K562 (cell line): Measurements from ENCODE around the gene ZSCAN12. TPM values are rescaled to one million over a fixed set of nuclear protein-coding genes. Genes with fewer than 3 reads are reported as not detected.

Source experiments
- CCAR2 ChIP-seq: fragments of 200-400 bp; formaldehyde crosslinking; IDR thresholded peaks from 2 replicates; pipeline ENCODE4 v1.6.1; 2017; ENCODE audit warnings: mild to moderate bottlenecking, low read depth, low read length
- CUX1 ChIP-seq: fragments of 200-800 bp; sonication (Bioruptor generic); IDR thresholded peaks from 2 replicates; pipeline ENCODE4 v1.6.1; 2016; ENCODE audit warnings: missing genetic modification characterization, missing compliant biosample characterization
- ESRRA ChIP-seq: fragments of 450-650 bp; IDR thresholded peaks from 2 replicates; pipeline ENCODE4 v1.6.1; 2014; ENCODE audit warnings: low read depth, mild to moderate bottlenecking, moderate library complexity, borderline replicate concordance
- EWSR1 ChIP-seq: fragments of 450-650 bp; IDR thresholded peaks from 2 replicates; pipeline ENCODE4 v1.6.1; 2018; ENCODE audit warnings: borderline replicate concordance, mild to moderate bottlenecking, low read depth, moderate library complexity; ENCODE audit not compliant: partially characterized antibody
- EZH2 ChIP-seq: IDR thresholded peaks from 2 replicates; pipeline ENCODE4 v1.6.1; 2012; ENCODE audit warnings: low read depth, mild to moderate bottlenecking, inconsistent platforms, low read length, borderline replicate concordance
- JUNB ChIP-seq: fragments of 450-650 bp; formaldehyde crosslinking; conservative IDR thresholded peaks from 2 replicates; pipeline ENCODE4 v1.4.0; 2020; ENCODE audit warnings: mild to moderate bottlenecking
- MIER1 ChIP-seq: fragments of 450-650 bp; IDR thresholded peaks from 2 replicates; pipeline ENCODE4 v1.6.1; 2016; ENCODE audit warnings: antibody characterized with exemption, mild to moderate bottlenecking, low read depth
- RAD21 ChIP-seq, 2 experiments: fragments of 250-450 bp in 1 of 2; fragments of 450-650 bp in 1 of 2; sonication (Bioruptor Pico) in 1 of 2; formaldehyde crosslinking in 1 of 2; IDR thresholded peaks in 1 of 2; conservative IDR thresholded peaks in 1 of 2; 2 replicates each; pipeline versions ENCODE4 v1.4.0 to v1.8.0; 2020 to 2022; ENCODE audit warnings: mild to moderate bottlenecking in 2 of 2, moderate library complexity in 1 of 2
- RNF219 ChIP-seq: fragments of 250-450 bp; sonication (Bioruptor Pico); IDR thresholded peaks from 2 replicates; pipeline ENCODE4 v1.5.0; 2022; ENCODE audit warnings: mild to moderate bottlenecking
- SMAD3 ChIP-seq: fragments of 450-650 bp; formaldehyde crosslinking; conservative IDR thresholded peaks from 2 replicates; pipeline ENCODE4 v1.4.0; 2020; ENCODE audit warnings: mild to moderate bottlenecking
- THRAP3 ChIP-seq: fragments of 450-650 bp; IDR thresholded peaks from 2 replicates; pipeline ENCODE4 v1.6.1; 2016; ENCODE audit warnings: mild to moderate bottlenecking, inconsistent platforms, borderline replicate concordance
- TRIM25 ChIP-seq: fragments of 450-650 bp; IDR thresholded peaks from 2 replicates; pipeline ENCODE4 v1.7.0; 2016; ENCODE audit warnings: borderline replicate concordance
- ZBTB49 ChIP-seq: sonication (generic); formaldehyde crosslinking; IDR thresholded peaks from 2 replicates; pipeline ENCODE4 v1.8.0; 2022; ENCODE audit warnings: missing genetic modification reagents, mild to moderate bottlenecking, borderline replicate concordance
- ZNF644 ChIP-seq: fragments of 200-800 bp; sonication (Bioruptor generic); IDR thresholded peaks from 2 replicates; pipeline ENCODE4 v1.6.1; 2016; ENCODE audit warnings: low read depth, missing genetic modification characterization, missing compliant biosample characterization
- ZNF75A ChIP-seq: fragments of 450-650 bp; formaldehyde crosslinking; IDR thresholded peaks from 2 replicates; pipeline ENCODE4 v1.4.0; 2020; ENCODE audit warnings: mild to moderate bottlenecking
- polyA plus RNA-seq, 8 experiments: library from polyadenylated mRNA; depleted of rRNA in 4 of 8; stranded (reverse) in 5 of 8; unstranded in 3 of 8; fragments of >200 nt; fragmentation: Nextera tagmentation in 2 of 8; fragmentation: Illumina TruSeq in 1 of 8; extraction: Ambion mirVana in 2 of 8; extraction: Trizol in 1 of 8; gene quantifications; 2 replicates each; pipeline versions ENCODE4 v1.2.1 to v1.2.3, GENCODE V29; 2011 to 2014; ENCODE audit warnings: inconsistent platforms in 1 of 8, missing spikeins in 1 of 8
- total RNA-seq, 7 experiments: library from RNA; depleted of rRNA in 6 of 7; stranded (reverse); fragments of >200 nt in 6 of 7; fragmentation: Illumina TruSeq in 2 of 7; extraction: Trizol in 2 of 7; gene quantifications; 2 replicates each; pipeline versions ENCODE4 v1.2.1 to v1.2.3, GENCODE V29; 2011 to 2021; ENCODE audit warnings: low replicate concordance in 1 of 7

The ZSCAN12 gene
- total and polyA plus RNA-seq, 9 of the 15 experiments (the other 6 are each of a cell fraction or from before 2014, with no cell fraction given): 2.5 to 19.6 (median 12.5) TPM

- TF ChIP-seq RNF219 (CRISPR knock-in tag) (no peak), SMAD3 (peak; percentile 60), CUX1 (no peak), THRAP3 (no peak), EWSR1 (no peak), MIER1 (no peak), RAD21 (CRISPR knock-in tag; conservative IDR thresholded peaks at IDR 0.05 in 1 of 2, IDR thresholded peaks at IDR 0.05 in 1 of 2) (peak in 1 of 2 experiments; percentile 17; a peak in 1 of 4 replicates), CCAR2 (no peak), TRIM25 (no peak), ESRRA (peak; percentile 9; the same call in 1 of the 2 replicates), ZNF644 (tag) (no peak), JUNB (0 out of 2 replicates have a peak, but pooled peaks have one; percentile 15), ZBTB49 (peak; percentile 77; the same call in 1 of the 2 replicates), ZNF75A (CRISPR knock-in tag) (peak; percentile 20; the same call in 1 of the 2 replicates), EZH2 (no peak)
Measured at GRCh38 chr6:28335564-28336283, 63.8 kb downstream of the ZSCAN12 start, which contains the start of gene ZSCAN31 (continued).
